K562 (cell line): ENCODE data around the gene MTIF3. TPM values are rescaled to one million over a fixed set of nuclear protein-coding genes. Genes with fewer than 3 reads are reported as not detected.

Experiments
- FOXM1 ChIP-seq, 2 experiments: fragments of 450-650 bp in 1 of 2; sonication (generic) in 1 of 2; formaldehyde crosslinking in 1 of 2; IDR thresholded peaks; 2 replicates each; pipeline versions ENCODE4 v1.6.1 to v1.9.0; 2017 to 2022; ENCODE audit warnings: low read depth in 2 of 2, mild to moderate bottlenecking in 2 of 2, missing genetic modification reagents in 1 of 2, moderate library complexity in 1 of 2
- GTF2F1 ChIP-seq: IDR thresholded peaks from 2 replicates; pipeline ENCODE4 v1.6.1; 2011; ENCODE audit warnings: low read depth, low read length, improper control_type of control experiment
- HNRNPUL1 ChIP-seq: fragments of 200-400 bp; formaldehyde crosslinking; IDR thresholded peaks from 2 replicates; pipeline ENCODE4 v1.6.1; 2017; ENCODE audit warnings: low read length
- IFI16 ChIP-seq: fragments of 250-450 bp; sonication (Bioruptor Pico); IDR thresholded peaks from 2 replicates; pipeline ENCODE4 v2.1.2; 2022; ENCODE audit warnings: mild to moderate bottlenecking, inconsistent platforms
- MBD2 ChIP-seq: sonication (generic); IDR thresholded peaks from 2 replicates; pipeline ENCODE4 v1.6.1; 2016; ENCODE audit warnings: low read depth, borderline replicate concordance
- MEF2D ChIP-seq: conservative IDR thresholded peaks from 2 replicates; pipeline ENCODE4 v1.6.1; 2016; ENCODE audit warnings: low read depth, missing genetic modification characterization, missing compliant biosample characterization
- OTX1 ChIP-seq: fragments of 450-650 bp; formaldehyde crosslinking; IDR thresholded peaks from 2 replicates; pipeline ENCODE4 v1.4.0; 2022; ENCODE audit warnings: mild to moderate bottlenecking
- SFPQ ChIP-seq: fragments of 200-400 bp; formaldehyde crosslinking; IDR thresholded peaks from 2 replicates; pipeline ENCODE4 v1.6.1; 2017; ENCODE audit warnings: mild to moderate bottlenecking, low read depth, low read length, moderate library complexity
- TGIF2 ChIP-seq: sonication (generic); formaldehyde crosslinking; IDR thresholded peaks from 2 replicates; pipeline ENCODE4 v1.8.1; 2022; ENCODE audit warnings: mild to moderate bottlenecking, missing genetic modification reagents, moderate library complexity
- ZHX1 ChIP-seq: fragments of 150-350 bp; conservative IDR thresholded peaks from 2 replicates; pipeline ENCODE4 v1.6.1; 2014; ENCODE audit warnings: low read length
- ZNF134 ChIP-seq: fragments of 250-450 bp; sonication (Bioruptor Pico); conservative IDR thresholded peaks from 2 replicates; pipeline ENCODE4 v1.4.0; 2020
- ZNF449 ChIP-seq: fragments of 250-450 bp; sonication (Bioruptor Pico); IDR thresholded peaks from 2 replicates; pipeline ENCODE4 v1.8.0; 2022; ENCODE audit warnings: moderate library complexity, mild to moderate bottlenecking, inconsistent platforms
- ZNF511 ChIP-seq: sonication (generic); formaldehyde crosslinking; IDR thresholded peaks from 2 replicates; pipeline ENCODE4 v1.8.0; 2022; ENCODE audit warnings: mild to moderate bottlenecking, missing genetic modification reagents
- ZNF695 ChIP-seq: fragments of 450-650 bp; formaldehyde crosslinking; IDR thresholded peaks from 2 replicates; pipeline ENCODE4 v1.4.0; 2020; ENCODE audit warnings: mild to moderate bottlenecking, moderate library complexity
- polyA plus RNA-seq, 8 experiments: library from polyadenylated mRNA; depleted of rRNA in 4 of 8; stranded (reverse) in 5 of 8; unstranded in 3 of 8; fragments of >200 nt; fragmentation: Nextera tagmentation in 2 of 8; fragmentation: Illumina TruSeq in 1 of 8; extraction: Ambion mirVana in 2 of 8; extraction: Trizol in 1 of 8; gene quantifications; 2 replicates each; pipeline versions ENCODE4 v1.2.1 to v1.2.3, GENCODE V29; 2011 to 2014; ENCODE audit warnings: inconsistent platforms in 1 of 8, missing spikeins in 1 of 8
- total RNA-seq, 7 experiments: library from RNA; depleted of rRNA in 6 of 7; stranded (reverse); fragments of >200 nt in 6 of 7; fragmentation: Illumina TruSeq in 2 of 7; extraction: Trizol in 2 of 7; gene quantifications; 2 replicates each; pipeline versions ENCODE4 v1.2.1 to v1.2.3, GENCODE V29; 2011 to 2021; ENCODE audit warnings: low replicate concordance in 1 of 7

The MTIF3 gene
- total and polyA plus RNA-seq, 9 of the 15 experiments (the other 6 are each of a cell fraction or from before 2014, with no cell fraction given), result 23.5 to 73.6 (median 45.2) TPM

- TF ChIP-seq SFPQ (no peak), GTF2F1 (no peak), OTX1 (no peak), ZNF134 (CRISPR knock-in tag) (no peak), ZNF449 (CRISPR knock-in tag) (no peak), HNRNPUL1 (no peak), IFI16 (CRISPR knock-in tag) (no peak), MEF2D (no peak), TGIF2 (no peak), ZHX1 (no peak), FOXM1 (IDR thresholded peaks at IDR 0.05; ENCODE audit: low read depth) (no peak), FOXM1 (CRISPR knock-in tag; IDR thresholded peaks at IDR 0.05; ENCODE audit: low read depth) (no peak), ZNF695 (CRISPR knock-in tag) (no peak), ZNF511 (no peak), MBD2 (no peak)
These were observed 39.1 kb upstream of the MTIF3 start (continued) for GRCh38 chr13:27489456-27489855.
